Measurements from ENCODE around the gene RTN4.
A peak's percentile ranks its signal among the peaks of the same experiment; 100 is the strongest.

RTN4 gene

GRCh38 chr2:55038428-55038827 is 11.8 kb downstream of the RTN4 start:
- no peak for DNase-seq (ENCODE audit: low spot score)

DNA sequence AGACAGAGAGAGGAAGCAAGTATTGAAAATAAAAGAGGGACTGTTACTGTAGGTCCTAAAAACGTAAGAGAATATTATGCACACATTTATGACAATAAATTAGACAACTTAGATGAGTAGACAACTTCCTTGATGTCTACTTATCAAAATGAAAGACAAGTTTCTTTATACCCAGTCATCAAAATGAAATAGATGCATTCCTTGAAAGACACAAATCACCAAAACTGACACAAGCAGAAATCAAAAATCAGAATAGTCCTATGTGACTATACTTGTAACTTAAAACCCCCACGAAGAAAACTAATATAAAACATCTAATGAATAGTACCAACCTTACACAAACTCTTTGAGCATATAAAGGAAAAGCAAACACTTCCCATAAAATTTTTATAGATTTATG is 14.5 kb downstream of the RTN4 start:
- no peak for DNase-seq (ENCODE audit: low spot score)

DNA sequence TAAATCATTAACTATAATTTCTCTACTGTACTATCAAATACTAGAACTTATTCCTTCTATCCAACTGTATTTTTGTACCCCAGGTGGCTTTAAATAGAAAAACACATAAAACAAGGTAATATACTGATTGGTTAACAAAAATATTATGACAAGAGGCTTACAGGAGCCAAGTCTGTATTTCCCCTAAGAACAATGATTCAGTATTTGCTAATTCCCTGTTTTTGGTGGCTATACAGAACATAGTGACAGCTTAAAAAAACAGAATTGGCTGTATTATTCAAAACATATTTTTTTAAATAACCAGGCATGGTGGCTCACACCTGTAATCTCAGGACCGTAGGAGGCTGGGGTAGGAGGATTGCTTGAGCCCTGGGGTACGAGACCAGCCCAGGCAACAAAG is 16.3 kb downstream of the RTN4 start:
- DNase-seq (ENCODE audit: low spot score) = no peak

- DNase-seq (ENCODE audit: low spot score) = no peak
Measured at GRCh38 chr2:55033076-55033742, 17.0 kb downstream of the RTN4 start.

DNA sequence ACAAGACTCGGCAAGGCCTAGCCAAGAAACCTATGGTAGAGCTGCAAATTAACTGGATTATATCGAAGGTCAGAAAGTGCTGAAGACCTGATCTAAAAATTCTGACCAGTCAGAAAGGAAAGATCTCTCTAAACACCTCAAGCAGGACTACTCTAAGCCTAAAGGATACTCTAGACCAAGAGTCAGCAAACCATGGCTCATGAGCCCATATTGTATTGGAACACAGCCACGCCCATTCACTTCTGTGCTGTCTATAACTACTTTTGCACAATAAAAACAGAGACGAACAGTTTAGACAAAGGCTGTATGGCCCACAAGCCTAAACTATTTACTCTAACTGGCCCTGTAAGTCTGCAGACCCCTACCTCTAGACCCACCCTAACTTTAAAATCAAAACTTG is 18.7 kb downstream of the RTN4 start:
- DNase-seq (ENCODE audit: low spot score) = no peak

GRCh38 chr2:55030766-55031165 is 19.5 kb downstream of the RTN4 start:
- no peak for DNase-seq (ENCODE audit: low spot score)

GRCh38 chr2:55029098-55029497 is 21.2 kb downstream of the RTN4 start:
- no peak for DNase-seq (ENCODE audit: low spot score)

DNA sequence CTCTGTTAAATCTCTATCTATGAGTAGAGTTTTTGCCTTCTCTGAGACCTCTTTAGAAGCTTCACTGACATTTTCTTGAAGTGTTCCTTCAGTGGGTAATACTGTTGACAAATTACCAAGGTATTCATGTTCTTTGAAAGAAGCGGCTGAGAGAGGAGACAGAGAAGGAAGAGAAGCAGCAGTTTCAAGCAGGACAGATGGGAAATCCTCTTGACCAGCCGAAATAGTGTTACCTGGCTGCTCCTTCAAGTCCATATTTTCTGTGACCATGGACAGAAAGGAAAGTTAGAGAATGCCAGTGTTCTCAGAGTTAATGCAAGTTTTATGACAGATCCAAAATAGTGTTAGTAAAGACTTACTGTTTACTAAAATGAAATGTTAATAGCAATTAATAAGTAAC is 23.0 kb downstream of the RTN4 start:
- no peak for DNase-seq (ENCODE audit: low spot score)

DNA sequence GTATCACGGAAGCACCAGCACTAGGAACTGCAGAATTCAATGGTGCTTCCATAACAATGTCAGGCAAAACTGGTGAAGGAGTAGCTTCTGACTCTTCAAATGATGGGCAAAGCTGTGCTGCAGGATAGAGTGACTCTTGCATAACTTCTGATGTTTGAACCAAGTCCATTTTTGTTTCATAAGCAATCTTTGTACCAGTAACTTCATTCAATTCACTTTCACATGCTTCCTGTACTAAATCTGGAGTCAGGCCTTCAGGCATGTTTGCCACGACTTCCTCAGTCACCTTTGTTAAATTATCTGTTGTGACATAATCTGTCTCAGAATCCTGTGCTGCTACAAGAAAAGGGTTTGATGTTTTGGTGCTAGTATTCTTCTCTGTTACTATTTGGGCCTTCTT is 24.0 kb downstream of the RTN4 start:
- no peak for DNase-seq (ENCODE audit: low spot score)

DNA sequence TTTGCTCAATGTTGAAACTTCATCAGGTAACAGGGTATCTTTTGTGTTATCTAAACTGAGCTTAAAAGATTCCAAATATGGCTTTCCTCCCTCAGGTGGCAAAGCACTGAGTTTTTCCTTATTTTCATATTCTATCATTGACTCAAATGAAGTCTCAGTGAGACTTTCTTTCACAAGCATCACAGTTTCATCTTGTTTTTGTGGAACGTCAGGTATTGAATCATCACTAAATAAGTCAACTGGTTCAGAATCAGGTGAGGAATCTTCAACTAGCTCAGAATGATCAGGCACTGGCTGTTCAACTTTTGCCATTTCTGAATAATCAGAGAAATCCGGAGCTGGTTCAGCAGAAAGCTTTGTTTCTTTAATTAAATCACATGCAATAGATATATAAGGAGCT is 24.6 kb downstream of the RTN4 start:
- no peak for DNase-seq (ENCODE audit: low spot score)

GRCh38 chr2:55025082-55025481 is 25.2 kb downstream of the RTN4 start:
- DNase-seq (ENCODE audit: low spot score) = no peak

- DNase-seq (ENCODE audit: low spot score) = no peak
Measured at GRCh38 chr2:55022476-55022875, 27.8 kb downstream of the RTN4 start.

DNA sequence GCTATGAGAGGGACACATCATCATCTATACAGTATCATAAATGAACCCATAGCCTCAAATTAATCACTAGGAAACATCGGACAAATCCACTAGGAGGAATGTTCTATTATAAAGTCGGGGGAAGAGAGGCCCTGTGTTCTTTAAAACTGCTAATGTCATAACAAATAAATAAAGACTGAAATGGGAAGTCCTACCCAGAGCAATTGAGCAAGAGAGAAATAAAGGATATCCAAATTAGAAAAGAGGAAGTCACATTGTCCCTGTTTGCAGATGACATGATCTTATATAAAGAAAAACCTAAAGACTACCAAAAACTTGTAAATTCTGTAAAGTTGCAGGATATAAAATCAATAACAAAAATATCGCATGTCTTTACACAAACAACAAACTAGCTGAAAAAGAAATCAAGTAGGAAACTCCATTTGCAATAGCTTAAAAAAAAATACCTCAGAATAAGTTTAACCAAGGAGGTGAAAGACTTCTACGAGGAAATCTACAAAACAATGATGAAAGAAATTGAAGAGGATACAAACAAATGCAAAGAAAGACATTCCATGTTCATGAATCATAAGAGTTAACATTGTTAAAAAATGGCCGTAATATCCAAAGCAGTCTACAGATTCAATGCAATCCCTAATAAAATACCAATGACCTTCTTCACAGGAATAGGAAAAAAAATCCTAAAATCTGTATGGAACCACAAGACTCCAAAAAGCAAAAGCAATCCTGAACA is 30.6 kb downstream of the RTN4 start:
- DNase-seq (ENCODE audit: low spot score) = no peak

DNA sequence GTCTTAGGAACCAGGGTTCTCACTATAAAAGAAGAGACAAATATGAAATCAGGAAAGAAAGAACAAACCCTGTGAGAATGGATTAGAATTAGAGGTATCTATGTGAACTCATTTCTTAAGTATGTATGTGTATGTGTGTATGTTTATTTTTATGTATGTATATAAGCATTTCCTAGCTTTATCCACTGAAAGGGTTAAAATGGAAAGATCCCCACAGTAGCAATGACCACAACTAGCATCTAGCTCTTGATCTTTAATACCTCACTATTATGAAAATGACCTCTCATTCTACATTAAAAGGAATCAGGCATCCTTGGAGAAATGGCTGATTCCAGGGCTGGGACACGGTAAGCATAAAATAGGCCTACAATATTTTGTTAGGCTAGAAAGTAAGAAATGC is 31.6 kb downstream of the RTN4 start:
- DNase-seq (ENCODE audit: low spot score) = no peak

- no peak for DNase-seq (ENCODE audit: low spot score)
Measured at GRCh38 chr2:55017880-55018279, 32.4 kb downstream of the RTN4 start.

- DNase-seq (ENCODE audit: low spot score) = no peak
Measured at GRCh38 chr2:55017428-55017827, 32.8 kb downstream of the RTN4 start.

GRCh38 chr2:55014962-55015939 is 35.0 kb downstream of the RTN4 start:
- peak; percentile 32 for DNase-seq (ENCODE audit: low spot score)

DNA sequence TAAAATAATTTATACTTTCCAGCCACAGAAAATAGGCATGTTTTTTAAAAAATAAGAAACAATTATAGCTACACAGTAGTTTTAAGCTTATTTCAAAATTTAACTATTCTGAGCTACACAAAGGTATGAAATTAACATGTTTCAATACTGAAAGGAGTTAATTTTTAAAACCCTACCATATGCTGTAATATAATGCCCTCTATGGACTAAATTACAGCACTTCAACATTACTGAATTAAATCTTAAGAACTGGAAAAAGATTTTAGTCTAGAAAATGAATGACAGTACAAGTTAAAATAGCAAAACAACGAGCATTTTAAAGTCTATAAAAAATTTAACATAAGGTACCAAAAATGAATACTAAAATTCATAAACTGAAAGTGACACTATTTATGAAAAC is 36.3 kb downstream of the RTN4 start:
- DNase-seq (ENCODE audit: low spot score) = no peak

DNA sequence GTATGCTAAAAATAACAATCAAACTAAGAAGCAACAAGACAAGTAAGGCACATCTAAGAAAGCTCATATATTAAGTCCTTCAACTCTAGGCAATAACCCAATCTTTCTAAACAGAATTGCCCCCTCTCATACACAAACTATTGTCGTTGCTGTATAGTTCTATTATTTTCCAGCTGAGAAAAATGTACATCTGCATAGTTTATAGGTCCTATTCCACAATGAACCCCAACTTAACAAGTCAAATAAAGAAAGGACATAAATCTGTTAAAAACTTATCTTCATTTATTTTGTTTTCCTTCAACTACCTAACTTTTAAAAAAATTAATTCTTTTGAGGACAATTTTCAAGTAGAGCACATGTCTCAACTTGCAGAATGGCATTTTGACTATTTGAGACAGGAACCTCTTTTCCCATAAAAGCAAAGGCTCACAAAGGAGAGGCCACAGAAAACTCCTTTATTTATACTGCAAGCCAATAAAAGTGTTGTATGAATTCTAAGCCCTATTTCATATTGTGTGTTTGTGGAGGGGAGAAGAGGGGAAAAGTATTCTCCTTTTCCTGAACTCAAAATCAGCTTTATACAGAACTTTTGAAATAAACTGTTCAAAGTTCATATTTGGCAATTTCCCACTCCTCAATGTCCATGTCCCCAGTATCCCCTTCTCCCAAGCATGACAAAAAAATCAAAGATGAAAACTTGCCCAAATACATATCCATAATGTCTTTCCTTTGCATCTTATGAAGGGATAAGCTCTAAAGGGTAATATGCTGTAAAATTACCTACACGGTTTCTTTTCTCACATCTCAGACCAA is 37.4 kb downstream of the RTN4 start:
- DNase-seq (ENCODE audit: low spot score) = no peak

DNA sequence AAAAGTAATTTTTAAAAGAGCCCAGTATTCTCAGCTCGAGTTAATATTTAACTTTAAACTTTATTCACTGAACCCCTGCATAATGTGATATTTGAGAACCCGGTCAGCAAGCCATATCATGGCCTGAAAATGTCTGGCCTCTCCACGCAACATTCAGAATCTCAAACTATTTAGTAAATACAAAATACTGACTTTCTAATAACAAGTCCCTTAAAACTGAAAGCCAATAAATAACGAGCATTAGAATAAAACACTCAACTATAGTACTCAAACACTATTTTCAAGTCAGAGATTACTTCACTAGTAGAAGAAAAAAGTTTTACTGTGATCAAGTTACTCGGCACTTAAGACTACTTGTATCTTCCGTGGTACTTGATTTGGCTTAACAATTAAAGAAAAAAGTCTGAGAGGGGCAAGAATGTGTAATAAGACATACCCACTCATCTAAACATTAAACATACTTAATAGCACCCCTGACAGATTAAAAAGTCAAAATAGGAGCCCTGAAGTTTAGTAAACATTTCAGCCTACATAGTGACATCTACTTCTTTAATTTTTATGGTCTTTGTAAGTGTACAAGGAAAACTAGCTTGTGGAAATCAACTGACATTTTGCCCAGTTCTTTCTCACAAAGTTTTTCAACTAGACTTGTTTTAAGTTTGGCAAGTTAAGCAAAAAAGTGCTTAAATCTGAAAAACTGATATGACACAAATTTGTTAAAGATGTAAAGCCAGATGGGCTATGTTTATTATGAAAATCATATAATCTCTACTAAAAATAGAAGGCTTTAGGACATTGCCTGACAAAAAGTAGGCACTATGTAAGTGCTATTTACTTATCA is 38.2 kb downstream of the RTN4 start:
- DNase-seq (ENCODE audit: low spot score) = no peak

GRCh38 chr2:55010915-55011314 is 39.3 kb downstream of the RTN4 start:
- no peak for DNase-seq (ENCODE audit: low spot score)

Data from COLO829 (cell line).